ENCODE results near the gene DPP3. TPM values are rescaled to one million over a fixed set of nuclear protein-coding genes. Genes with fewer than 3 reads are reported as not detected.

Gene DPP3
- total and polyA plus RNA-seq, 4 donors = 10.9 to 41.0 (median 27.3) TPM

DNA sequence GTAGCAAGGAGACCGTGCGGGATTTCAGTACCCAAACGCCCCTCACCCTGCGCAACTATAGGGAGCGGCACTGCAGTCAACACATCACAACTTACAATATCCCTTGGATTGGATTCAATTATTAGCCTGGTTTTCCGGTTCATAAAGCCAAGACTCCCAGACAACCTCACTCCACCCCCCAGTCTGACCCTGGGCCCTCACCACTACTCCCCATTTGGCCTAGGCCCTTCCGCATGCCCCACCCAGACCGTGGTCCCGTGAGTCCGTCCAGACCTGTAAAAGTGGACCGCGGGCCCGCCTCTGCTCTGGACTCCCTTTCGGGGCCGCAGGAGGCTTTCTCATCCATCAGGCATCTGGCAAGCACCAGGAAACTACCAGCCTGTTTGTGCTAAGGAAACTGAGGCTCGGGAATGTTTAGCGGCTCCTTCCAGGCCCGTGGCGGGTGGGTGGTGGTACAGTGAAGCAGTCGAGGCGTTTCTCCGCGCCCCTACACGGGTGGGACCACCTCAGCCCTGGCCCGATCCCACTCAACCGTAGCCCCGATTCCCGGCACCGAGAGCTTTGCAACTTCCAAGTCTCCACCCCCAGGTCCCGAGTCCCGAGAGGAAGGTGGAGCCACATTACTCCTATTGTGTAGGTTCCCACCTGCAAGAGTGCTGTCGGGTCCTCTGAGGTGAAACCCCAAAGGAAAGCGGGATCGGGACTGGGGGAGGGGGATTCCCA lies 679 bp upstream of the DPP3 start:
- no peaks in the 10 kb centered on the region for H3K9me3 ChIP-seq (ENCODE audit: control insufficient read depth in 4 of 4, low read length in 3 of 4)
- DNase-seq (ENCODE audit: low spot score) = peak; percentile 47
- peak overlapping the region; percentile 70 to 87 (median 80) for H3K4me3 ChIP-seq (ENCODE audit: low read depth in 1 of 3, low read length in 3 of 3)
- no peaks in the 10 kb centered on the region for H3K27me3 ChIP-seq (ENCODE audit: control insufficient read depth in 4 of 4, insufficient read depth in 4 of 4, low read length in 3 of 4)
- peaks cover 2 to 16% (median 13%) of the 10 kb centered on the region in 4 donors for H3K4me1 ChIP-seq (ENCODE audit: control insufficient read depth in 4 of 4, insufficient read depth in 4 of 4, low read length in 3 of 4)
- H3K27ac ChIP-seq (ENCODE audit: low read depth in 1 of 2, low read length in 2 of 2) = peak overlapping the region; percentile 76 to 87
- peak overlapping the region; percentile 76 to 81 for H3K9ac ChIP-seq (ENCODE audit: low read depth in 1 of 2, low read length in 2 of 2)
- WGBS = 3% methylated on average over 34 of the region's 34 CpGs
- TF ChIP-seq HNF4A (conservative IDR thresholded peaks at IDR 0.05) (no peak), GABPA (IDR thresholded peaks at IDR 0.05 in 1 of 2, conservative IDR thresholded peaks at IDR 0.05 in 1 of 2) (no peak), FOXA1 (IDR thresholded peaks at IDR 0.05) (no peak)
- TF ChIP-seq, protein P1, sequence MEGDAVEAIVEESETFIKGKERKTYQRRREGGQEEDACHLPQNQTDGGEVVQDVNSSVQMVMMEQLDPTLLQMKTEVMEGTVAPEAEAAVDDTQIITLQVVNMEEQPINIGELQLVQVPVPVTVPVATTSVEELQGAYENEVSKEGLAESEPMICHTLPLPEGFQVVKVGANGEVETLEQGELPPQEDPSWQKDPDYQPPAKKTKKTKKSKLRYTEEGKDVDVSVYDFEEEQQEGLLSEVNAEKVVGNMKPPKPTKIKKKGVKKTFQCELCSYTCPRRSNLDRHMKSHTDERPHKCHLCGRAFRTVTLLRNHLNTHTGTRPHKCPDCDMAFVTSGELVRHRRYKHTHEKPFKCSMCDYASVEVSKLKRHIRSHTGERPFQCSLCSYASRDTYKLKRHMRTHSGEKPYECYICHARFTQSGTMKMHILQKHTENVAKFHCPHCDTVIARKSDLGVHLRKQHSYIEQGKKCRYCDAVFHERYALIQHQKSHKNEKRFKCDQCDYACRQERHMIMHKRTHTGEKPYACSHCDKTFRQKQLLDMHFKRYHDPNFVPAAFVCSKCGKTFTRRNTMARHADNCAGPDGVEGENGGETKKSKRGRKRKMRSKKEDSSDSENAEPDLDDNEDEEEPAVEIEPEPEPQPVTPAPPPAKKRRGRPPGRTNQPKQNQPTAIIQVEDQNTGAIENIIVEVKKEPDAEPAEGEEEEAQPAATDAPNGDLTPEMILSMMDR (IDR thresholded peaks at IDR 0.05; ENCODE audit: low read depth, low read length, missing input control) = no peak
- H3K36me3 ChIP-seq (ENCODE audit: control insufficient read depth in 4 of 4, insufficient read depth in 3 of 4, low read depth in 1 of 4, low read length in 3 of 4) = peaks cover 0 to 7% (median 2%) of the 10 kb centered on the region in 4 donors

DNA sequence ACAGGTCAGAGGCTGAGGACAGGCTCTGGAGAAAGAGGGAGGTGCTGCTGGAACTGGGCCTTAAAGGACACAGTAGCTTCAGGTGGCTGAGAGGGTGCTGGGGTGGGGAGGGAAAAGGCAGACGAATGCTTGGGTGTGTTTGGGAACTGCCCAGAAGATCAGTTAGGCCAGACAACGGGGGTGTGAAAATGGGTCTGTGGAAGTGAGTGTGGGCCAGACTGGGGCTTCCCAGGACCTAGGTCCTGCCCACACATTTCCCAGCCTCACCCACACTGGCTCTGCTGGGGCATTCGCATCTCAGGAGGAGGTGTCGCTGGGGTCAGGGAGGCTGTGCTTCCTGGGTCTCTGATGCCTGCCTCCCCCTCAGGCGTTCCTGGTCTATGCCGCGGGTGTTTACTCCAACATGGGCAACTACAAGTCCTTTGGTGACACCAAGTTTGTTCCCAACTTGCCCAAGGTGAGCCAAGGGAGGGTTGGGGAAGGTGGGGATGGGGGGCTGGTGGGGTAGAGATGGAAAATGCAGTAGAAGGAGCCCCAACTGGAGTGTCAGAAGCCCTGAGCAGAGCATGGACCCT lies 4.7 kb downstream of the DPP3 start:
- H3K27me3 ChIP-seq (ENCODE audit: control insufficient read depth in 4 of 4, insufficient read depth in 4 of 4, low read length in 3 of 4) = no peaks in the 10 kb centered on the region
- WGBS = 91% methylated on average over 7 of the region's 7 CpGs
- TF ChIP-seq HNF4G (IDR thresholded peaks at IDR 0.05) = no peak
- no peak for TF ChIP-seq RAD21 (IDR thresholded peaks at IDR 0.05)
- TF ChIP-seq, protein P2, sequence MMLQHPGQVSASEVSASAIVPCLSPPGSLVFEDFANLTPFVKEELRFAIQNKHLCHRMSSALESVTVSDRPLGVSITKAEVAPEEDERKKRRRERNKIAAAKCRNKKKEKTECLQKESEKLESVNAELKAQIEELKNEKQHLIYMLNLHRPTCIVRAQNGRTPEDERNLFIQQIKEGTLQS (IDR thresholded peaks at IDR 0.05) = no peak
- TF ChIP-seq HNF4A (conservative IDR thresholded peaks at IDR 0.05) = no peak
- no peak for TF ChIP-seq FOXA1 (IDR thresholded peaks at IDR 0.05)
- TF ChIP-seq, protein P3, sequence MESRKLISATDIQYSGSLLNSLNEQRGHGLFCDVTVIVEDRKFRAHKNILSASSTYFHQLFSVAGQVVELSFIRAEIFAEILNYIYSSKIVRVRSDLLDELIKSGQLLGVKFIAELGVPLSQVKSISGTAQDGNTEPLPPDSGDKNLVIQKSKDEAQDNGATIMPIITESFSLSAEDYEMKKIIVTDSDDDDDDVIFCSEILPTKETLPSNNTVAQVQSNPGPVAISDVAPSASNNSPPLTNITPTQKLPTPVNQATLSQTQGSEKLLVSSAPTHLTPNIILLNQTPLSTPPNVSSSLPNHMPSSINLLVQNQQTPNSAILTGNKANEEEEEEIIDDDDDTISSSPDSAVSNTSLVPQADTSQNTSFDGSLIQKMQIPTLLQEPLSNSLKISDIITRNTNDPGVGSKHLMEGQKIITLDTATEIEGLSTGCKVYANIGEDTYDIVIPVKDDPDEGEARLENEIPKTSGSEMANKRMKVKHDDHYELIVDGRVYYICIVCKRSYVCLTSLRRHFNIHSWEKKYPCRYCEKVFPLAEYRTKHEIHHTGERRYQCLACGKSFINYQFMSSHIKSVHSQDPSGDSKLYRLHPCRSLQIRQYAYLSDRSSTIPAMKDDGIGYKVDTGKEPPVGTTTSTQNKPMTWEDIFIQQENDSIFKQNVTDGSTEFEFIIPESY (IDR thresholded peaks at IDR 0.05) = no peak
- TF ChIP-seq, protein P1 (IDR thresholded peaks at IDR 0.05; ENCODE audit: low read depth, low read length, missing input control) = no peak
- no peak for TF ChIP-seq NR2F2 (IDR thresholded peaks at IDR 0.05)
- TF ChIP-seq RXRA (IDR thresholded peaks at IDR 0.05) = no peak
- TF ChIP-seq, protein P4, sequence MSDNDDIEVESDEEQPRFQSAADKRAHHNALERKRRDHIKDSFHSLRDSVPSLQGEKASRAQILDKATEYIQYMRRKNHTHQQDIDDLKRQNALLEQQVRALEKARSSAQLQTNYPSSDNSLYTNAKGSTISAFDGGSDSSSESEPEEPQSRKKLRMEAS (IDR thresholded peaks at IDR 0.05) = no peak
- no peak for TF ChIP-seq GABPA (IDR thresholded peaks at IDR 0.05 in 1 of 2, conservative IDR thresholded peaks at IDR 0.05 in 1 of 2)
- no peak for TF ChIP-seq FOXA2 (IDR thresholded peaks at IDR 0.05)
- no peak for TF ChIP-seq TAF1 (conservative IDR thresholded peaks at IDR 0.05)
- TF ChIP-seq JUND (IDR thresholded peaks at IDR 0.05) = no peak
- no peak for TF ChIP-seq EGR1 (IDR thresholded peaks at IDR 0.05; ENCODE audit: low read depth in 2 of 2)
- TF ChIP-seq SP1 (IDR thresholded peaks at IDR 0.05) = no peak
- DNase-seq (ENCODE audit: low spot score) = no peak
- H3K4me1 ChIP-seq (ENCODE audit: control insufficient read depth in 4 of 4, insufficient read depth in 4 of 4, low read length in 3 of 4) = peaks cover 0 to 6% (median 5%) of the 10 kb centered on the region in 4 donors
- no peak overlapping the region for H3K27ac ChIP-seq (ENCODE audit: low read depth in 1 of 2, low read length in 2 of 2)
- H3K9me3 ChIP-seq (ENCODE audit: control insufficient read depth in 4 of 4, low read length in 3 of 4) = no peaks in the 10 kb centered on the region
- no peak overlapping the region for H3K9ac ChIP-seq (ENCODE audit: low read depth in 1 of 2, low read length in 2 of 2)
- no peak overlapping the region for H3K4me3 ChIP-seq (ENCODE audit: low read depth in 1 of 3, low read length in 3 of 3)
- H3K36me3 ChIP-seq (ENCODE audit: control insufficient read depth in 4 of 4, insufficient read depth in 3 of 4, low read depth in 1 of 4, low read length in 3 of 4) = peaks cover 0 to 31% (median 3%) of the 10 kb centered on the region in 4 donors
